ENCODE data around the gene DOCK4. TPM values are rescaled to one million over a fixed set of nuclear protein-coding genes. Genes with fewer than 3 reads are reported as not detected.

Gene DOCK4
- total and polyA plus RNA-seq, 10 of the 15 experiments (the other 5 are each of a cell fraction or from before 2014, with no cell fraction given), result 0.03 to 0.73 (median 0.38) TPM

- in situ Hi-C loops (cut with MboI) (no loop called here), intact Hi-C loops (cut with micrococcal nuclease; ENCODE audit: unreplicated experiment) (no loop called here)
- CTCF ChIA-PET, result no interaction called here
- TF ChIP-seq E2F4 (IDR thresholded peaks at IDR 0.05; ENCODE audit: low read depth, low read length) (no peak), SREBF1 (IDR thresholded peaks at IDR 0.05; ENCODE audit: low read length) (no peak)
- Histone ChIP-seq H3K4me3 (no peak overlapping the region), H3K79me2 (ENCODE audit: control insufficient read depth, insufficient read depth, low read length) (no peaks in the 10 kb centered on the region), H3K4me2 (ENCODE audit: control insufficient read depth, insufficient read depth) (no peak overlapping the region), H4K20me1 (ENCODE audit: control insufficient read depth, insufficient read depth) (no peaks in the 10 kb centered on the region), H3K27me3 (replicated peaks in 1 of 2; ENCODE audit: control insufficient read depth in 2 of 2, insufficient read depth in 2 of 2, low read length in 1 of 2) (no peaks in the 10 kb centered on the region), H3K27ac (ENCODE audit: control insufficient read depth, insufficient read depth) (no peak overlapping the region), H3K9me3 (replicated peaks; ENCODE audit: control insufficient read depth, insufficient read depth, low read length) (no peaks in the 10 kb centered on the region), H3K4me1 (ENCODE audit: control insufficient read depth, insufficient read depth, low read length) (no peaks in the 10 kb centered on the region), H3K9ac (ENCODE audit: control insufficient read depth, insufficient read depth, low read length) (no peak overlapping the region), H3K36me3 (ENCODE audit: control insufficient read depth in 2 of 2, insufficient read depth in 2 of 2, low read length in 1 of 2) (no peaks in the 10 kb centered on the region), H2AFZ (ENCODE audit: control insufficient read depth, low read depth, low read length) (no peak overlapping the region)
- 85% methylated on average over 5 of the region's 5 CpGs for WGBS (ENCODE audit: insufficient coverage, insufficient replicate concordance, low lambda C conversion rate, missing lambda C conversion rate)
- BruUV-seq (replicated peaks), result no TSS peak
- DNase-seq (ENCODE audit: low read depth, low spot score), result no peak
- ATAC-seq, result no peak
- RAD21 ChIA-PET (ENCODE audit: unreplicated experiment), result no interaction called here
- FAIRE-seq, result no peak
- SMC1A ChIA-PET (ENCODE audit: uncharacterized antibody, unreplicated experiment), result interaction anchor here (0.6 kb wide), 1 partner anchor 463 kb away, joined by 3 read pairs; no protein-coding TSS in a partner anchor
- POLR2A ChIA-PET, result no interaction called here
These were observed 245.2 kb downstream of the DOCK4 start for GRCh38 chr7:111960984-111961383.

- no peaks in the 10 kb centered on the region for H3K9me3 ChIP-seq (replicated peaks; ENCODE audit: control insufficient read depth, insufficient read depth, low read length)
- no peak overlapping the region for H3K9ac ChIP-seq (ENCODE audit: control insufficient read depth, insufficient read depth, low read length)
- ChIA-PET POLR2A (no interaction called here), SMC1A (ENCODE audit: uncharacterized antibody, unreplicated experiment) (interaction anchor here (1.0 kb wide), 1 partner anchor 121 kb away, joined by 3 read pairs; no protein-coding TSS in a partner anchor), CTCF (no interaction called here), RAD21 (ENCODE audit: unreplicated experiment) (no interaction called here)
- in situ Hi-C loops (cut with MboI) (no loop called here), intact Hi-C loops (cut with micrococcal nuclease; ENCODE audit: unreplicated experiment) (no loop called here)
- H2AFZ ChIP-seq (ENCODE audit: control insufficient read depth, low read depth, low read length), result no peak overlapping the region
- no peak overlapping the region for H3K4me2 ChIP-seq (ENCODE audit: control insufficient read depth, insufficient read depth)
- FAIRE-seq, result no peak
- WGBS (ENCODE audit: insufficient coverage, insufficient replicate concordance, low lambda C conversion rate, missing lambda C conversion rate), result 41% methylated on average over 4 of the region's 4 CpGs
- no peaks in the 10 kb centered on the region for H3K36me3 ChIP-seq (ENCODE audit: control insufficient read depth in 2 of 2, insufficient read depth in 2 of 2, low read length in 1 of 2)
- H3K27me3 ChIP-seq (replicated peaks in 1 of 2; ENCODE audit: control insufficient read depth in 2 of 2, insufficient read depth in 2 of 2, low read length in 1 of 2), result no peaks in the 10 kb centered on the region
- no peak overlapping the region for H3K27ac ChIP-seq (ENCODE audit: control insufficient read depth, insufficient read depth)
- no peak for ATAC-seq
- no peaks in the 10 kb centered on the region for H3K79me2 ChIP-seq (ENCODE audit: control insufficient read depth, insufficient read depth, low read length)
- no peak overlapping the region for H3K4me3 ChIP-seq
- no peak for DNase-seq (ENCODE audit: low read depth, low spot score)
- no TSS peak for BruUV-seq (replicated peaks)
- H4K20me1 ChIP-seq (ENCODE audit: control insufficient read depth, insufficient read depth), result no peaks in the 10 kb centered on the region
- H3K4me1 ChIP-seq (ENCODE audit: control insufficient read depth, insufficient read depth, low read length), result no peaks in the 10 kb centered on the region
- TF ChIP-seq MTA2 (IDR thresholded peaks at IDR 0.05; ENCODE audit: low read depth) (no peak), SUZ12 (IDR thresholded peaks at IDR 0.05; ENCODE audit: unreplicated experiment) (no peak), TAF1 (IDR thresholded peaks at IDR 0.05; ENCODE audit: borderline replicate concordance, low read depth, low read length) (no peak), HDGF (IDR thresholded peaks at IDR 0.05) (no peak), CEBPZ (IDR thresholded peaks at IDR 0.05; ENCODE audit: low read depth, low read length) (no peak), LARP7 (IDR thresholded peaks at IDR 0.05) (no peak), NKRF (conservative IDR thresholded peaks at IDR 0.05) (no peak), SP1 (IDR thresholded peaks at IDR 0.05; ENCODE audit: low read depth, low read length) (no peak), HSF1 (IDR thresholded peaks at IDR 0.05; ENCODE audit: low read depth, low read length) (no peak)
These were observed 247.3 kb downstream of the DOCK4 start for GRCh38 chr7:111958896-111959295.
